Brain microvascular endothelial cell (primary cell): ENCODE data around the gene SEPTIN12.

ENCODE experiments used
- DNase-seq: peaks from one replicate; pipeline ENCODE4 v3.0.0-alpha.2; 2020
- H3K27ac ChIP-seq: fragments of 250-450 bp; sonication (Bioruptor Pico); 2 replicates; pipeline ENCODE4 v1.5.1; 2020; ENCODE audit warnings: mild to moderate bottlenecking, moderate library complexity
- H3K27me3 ChIP-seq: fragments of 250-450 bp; sonication (Bioruptor Pico); replicated peaks from 2 replicates; pipeline ENCODE4 v1.5.1; 2020; ENCODE audit warnings: mild to moderate bottlenecking
- H3K36me3 ChIP-seq: fragments of 250-450 bp; sonication (Bioruptor Pico); replicated peaks from 2 replicates; pipeline ENCODE4 v1.5.1; 2020; ENCODE audit warnings: mild to moderate bottlenecking
- H3K4me3 ChIP-seq: 2 replicates; pipeline ENCODE4 v1.5.1; 2011; ENCODE audit warnings: low read depth, mild to moderate bottlenecking, control low read depth, low read length, moderate library complexity
- CTCF ChIP-seq: IDR thresholded peaks from 2 replicates; pipeline ENCODE4 v1.5.1; 2011; ENCODE audit warnings: low read depth, mild to moderate bottlenecking, moderate library complexity, low read length, control low read depth, inconsistent platforms; ENCODE audit errors: missing control alignments
- in situ Hi-C: cut with HindIII; loops from 2 replicates; pipeline ENCODE4 v1.10.0; 2017; ENCODE audit warnings: low sequenced_read_pairs, low pct_ligation_motif_present

SEPTIN12 gene

GRCh38 chr16:4790871-4791270 is 2.7 kb upstream of the SEPTIN12 start:
- no peak for DNase-seq
- no peak overlapping the region for H3K27ac ChIP-seq
- no peak for TF ChIP-seq CTCF
- no peak overlapping the region for H3K4me3 ChIP-seq
- in situ Hi-C loops, result no loop called here
- H3K27me3 ChIP-seq, result no peaks in the 10 kb centered on the region
- H3K36me3 ChIP-seq, result no peaks in the 10 kb centered on the region

DNA sequence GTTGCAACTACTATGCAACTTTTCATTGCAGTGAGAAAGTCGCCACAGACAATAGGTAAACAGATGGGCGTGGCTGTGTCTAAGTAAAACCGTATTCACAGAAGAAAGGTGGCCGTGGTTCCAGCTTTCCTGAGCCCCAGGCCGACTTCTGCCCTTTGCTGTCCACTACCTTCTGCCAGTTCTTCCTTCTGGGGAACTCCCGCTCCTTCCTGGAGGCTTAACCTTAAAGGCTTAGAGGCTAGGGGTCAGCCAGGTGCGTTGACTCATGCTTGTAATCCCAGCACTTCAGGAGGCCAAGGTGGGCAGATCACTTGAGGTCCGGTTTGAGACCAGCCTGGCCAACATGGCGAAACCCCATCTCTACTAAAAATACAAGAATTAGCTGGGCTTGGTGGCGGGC is 2.1 kb upstream of the SEPTIN12 start:
- Histone ChIP-seq H3K36me3 (no peaks in the 10 kb centered on the region), H3K27me3 (no peaks in the 10 kb centered on the region), H3K27ac (no peak overlapping the region), H3K4me3 (no peak overlapping the region)
- no peak for TF ChIP-seq CTCF
- DNase-seq, result no peak
- in situ Hi-C loops, result no loop called here

DNA sequence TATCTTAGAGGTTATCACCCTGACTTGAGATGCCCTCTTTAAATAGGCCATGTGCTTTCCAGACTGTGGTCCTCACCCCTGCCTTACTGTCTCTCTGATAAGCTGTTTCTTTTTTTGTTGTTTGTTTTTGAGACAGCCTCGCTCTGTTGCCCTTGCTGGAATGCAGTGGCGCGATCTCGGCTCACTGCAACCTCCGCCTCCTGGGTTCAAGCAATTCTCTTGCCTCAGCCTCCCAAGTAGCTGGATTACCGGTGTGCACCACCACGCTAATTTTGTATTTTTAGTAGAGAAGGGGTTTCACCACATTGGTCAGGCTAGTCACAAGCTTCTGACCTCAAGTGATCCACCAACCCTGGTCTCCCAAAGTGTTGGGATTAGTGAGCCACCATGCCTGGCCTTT is 765 bp upstream of the SEPTIN12 start:
- no peak overlapping the region for H3K4me3 ChIP-seq
- no peak for DNase-seq
- H3K27ac ChIP-seq, result no peak overlapping the region
- in situ Hi-C loops, result no loop called here
- no peak for TF ChIP-seq CTCF
- no peaks in the 10 kb centered on the region for H3K36me3 ChIP-seq
- no peaks in the 10 kb centered on the region for H3K27me3 ChIP-seq

DNA sequence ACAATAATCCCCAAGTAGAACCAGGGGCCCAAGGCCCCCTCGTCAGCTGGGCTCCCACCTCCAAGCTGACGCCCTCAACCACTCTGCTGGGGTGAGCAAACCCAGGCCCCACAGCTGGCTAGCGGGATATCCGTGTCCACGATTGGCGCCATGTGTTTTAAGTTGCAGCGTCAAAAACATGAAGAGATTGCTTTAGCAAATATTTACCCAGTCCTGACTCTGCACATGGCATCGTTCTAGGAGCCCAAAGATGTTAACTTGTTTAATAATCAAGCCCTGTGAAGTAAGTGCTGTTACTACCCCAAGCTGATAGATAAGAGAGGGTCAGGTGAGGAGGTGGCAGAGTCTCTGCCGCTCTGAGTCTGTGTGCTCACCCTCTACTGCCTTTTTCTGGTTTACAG is 344 bp upstream of the SEPTIN12 start:
- Histone ChIP-seq H3K27me3 (no peaks in the 10 kb centered on the region), H3K4me3 (no peak overlapping the region), H3K27ac (no peak overlapping the region), H3K36me3 (no peaks in the 10 kb centered on the region)
- TF ChIP-seq CTCF, result no peak
- no peak for DNase-seq
- in situ Hi-C loops, result no loop called here

DNA sequence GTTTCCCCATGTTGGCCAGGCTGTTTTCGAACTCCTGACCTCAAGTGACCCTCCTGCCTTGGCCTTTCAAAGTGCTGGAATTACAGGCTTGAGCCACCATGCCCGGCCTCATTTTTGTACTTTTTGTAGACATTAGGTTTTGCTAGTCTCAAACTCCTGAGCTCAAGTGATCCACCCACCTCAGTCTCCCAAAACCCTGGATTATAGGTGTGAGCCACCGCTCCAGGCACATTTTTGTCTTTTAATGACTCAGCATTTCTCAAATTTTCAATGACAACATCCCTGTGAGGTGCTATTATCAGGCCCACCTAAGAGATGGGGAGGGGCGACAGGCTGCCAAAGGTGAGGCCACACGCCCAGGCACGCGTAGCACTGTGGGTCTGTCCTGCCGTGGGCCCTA is 1.1 kb downstream of the SEPTIN12 start:
- DNase-seq, result no peak
- in situ Hi-C loops, result no loop called here

More for the DNA sequence above, 1.1 kb downstream of the SEPTIN12 start:
- H3K4me3 ChIP-seq, result no peak overlapping the region
- TF ChIP-seq CTCF, result no peak
- H3K27ac ChIP-seq, result no peak overlapping the region
- no peaks in the 10 kb centered on the region for H3K36me3 ChIP-seq
- H3K27me3 ChIP-seq, result no peaks in the 10 kb centered on the region
